Psoas muscle (tissue), 8 donors: Measurements from ENCODE around the gene SEMA3B. TPM values are rescaled to one million over a fixed set of nuclear protein-coding genes. Genes with fewer than 3 reads are reported as not detected.
"Not testable (repeated sequence)": the region's sequence is repeated elsewhere in the genome, so short reads cannot be mapped to it uniquely, and the experiment has no call there.

Experiments
- ATAC-seq, 4 donors: fragments of 200-7000 bp; cut with Tn5 transposase; one replicate each; pipeline ENCODE4 v1.9.1; 2020; ENCODE audit warnings: moderate library complexity in 3 of 4, mild to moderate bottlenecking in 2 of 4
- DNase-seq, 2 donors: peaks; one replicate each; pipeline ENCODE4 v3.0.0-alpha.2; 2020
- H3K27ac ChIP-seq: fragments of 200-600 bp; one replicate; pipeline ENCODE4 v1.8.0; 2022
- H3K27me3 ChIP-seq, 3 donors: fragments of 200-600 bp in 1 of 3; one replicate each; pipeline versions ENCODE4 v1.6.1 to v1.8.0; 2013 to 2022; ENCODE audit warnings: low read length in 2 of 3, mild to moderate bottlenecking in 2 of 3, moderate library complexity in 1 of 3; ENCODE audit not compliant: insufficient read depth in 3 of 3
- H3K36me3 ChIP-seq, 2 donors: fragments of 200-600 bp in 1 of 2; one replicate each; pipeline versions ENCODE4 v1.6.1 to v1.8.0; 2013 to 2022; ENCODE audit warnings: low read depth in 1 of 2, mild to moderate bottlenecking in 1 of 2, moderate library complexity in 1 of 2; ENCODE audit not compliant: insufficient read depth in 1 of 2
- H3K4me1 ChIP-seq: fragments of 200-600 bp; one replicate; pipeline ENCODE4 v1.8.0; 2022
- H3K4me3 ChIP-seq: fragments of 200-600 bp; one replicate; pipeline ENCODE4 v1.8.0; 2022; ENCODE audit warnings: mild to moderate bottlenecking
- H3K9me3 ChIP-seq: fragments of 200-600 bp; one replicate; pipeline ENCODE4 v1.8.0; 2022
- CTCF ChIP-seq: fragments of 200-600 bp; IDR thresholded peaks from one replicate; pipeline ENCODE4 v1.8.0; 2022; ENCODE audit warnings: antibody characterized with exemption
- WGBS, 3 donors: extraction: QIAGEN DNeasy Blood & Tissue Kit; methylation state at CpG; one replicate each; pipeline versions ENCODE4 v1.1.6 to v1.1.7; 2013; 5-methylcytosine and 5-hydroxymethylcytosine counted together
- intact Hi-C, 2 donors: fragments of 100-400 bp; cut with DNase I; formaldehyde crosslinking; loops; one replicate each; pipeline versions ENCODE4 v1.11.0 to v1.14.2; 2022
- polyA plus RNA-seq, 3 donors: library from polyadenylated mRNA; stranded (reverse); fragments of 200-250 nt; gene quantifications; one replicate each; pipeline ENCODE4 v1.2.3, GENCODE V29; 2013
- total RNA-seq, 4 donors: library from RNA; stranded (reverse); fragmentation: NEBNext Ultra II Directional in 2 of 4; extraction: Animal tissue kit (Norgen Biotek cat#: 25700) in 2 of 4; gene quantifications; one replicate each; pipeline versions ENCODE4 v1.2.1 to v1.2.4, GENCODE V29; 2021 to 2023
- donor health status: healthy with polysubstance abuse.
- donor health status: DM: no; HTN: no; CAD: no; lungs with moderate emphysema.
- donor health status: Bipolar disorder and iron deficiency.
- donor health status: healthy.
- donor health status: DM: yes; HTN: yes; CAD: no.
- donor health status: DM: no; HTN: no; CAD: no.
- donor health status: DM: no; HTN: no; CAD: no.
- donor health status: DM: yes; HTN: yes; CAD: no.

SEMA3B gene
- total and polyA plus RNA-seq, 7 donors: 2.1 to 6.8 (median 3.4) TPM

GRCh38 chr3:50303013-50303815, 34.3 kb downstream of the SEMA3B start, which contains the start of gene HYAL1:
Gene HYAL1, minus strand, starts transcription at chr3:50303574. Its CDS starts 618 bp downstream, at chr3:50302956.
- Histone ChIP-seq H3K4me3 (peak within 1 kb of the TSS; percentile 76), H3K27ac (peak within 1 kb of the TSS; percentile 88), H3K27me3 (no peaks in the 10 kb centered on the region), H3K9me3 (no peaks in the 10 kb centered on the region), H3K4me1 (peaks cover 26% of the 10 kb centered on the region), H3K36me3 (no peaks in the 10 kb centered on the region)
- 29 to 48% (median 45%) methylated on average over 13 to 14 of the region's 14 CpGs for WGBS, 3 donors
- peak in 2 of 4 donors; percentile 18 to 29 for ATAC-seq
- DNase-seq: peak; percentile 77 to 87
- intact Hi-C loops: no loop called here
- peak; percentile 25 for TF ChIP-seq CTCF

DNA sequence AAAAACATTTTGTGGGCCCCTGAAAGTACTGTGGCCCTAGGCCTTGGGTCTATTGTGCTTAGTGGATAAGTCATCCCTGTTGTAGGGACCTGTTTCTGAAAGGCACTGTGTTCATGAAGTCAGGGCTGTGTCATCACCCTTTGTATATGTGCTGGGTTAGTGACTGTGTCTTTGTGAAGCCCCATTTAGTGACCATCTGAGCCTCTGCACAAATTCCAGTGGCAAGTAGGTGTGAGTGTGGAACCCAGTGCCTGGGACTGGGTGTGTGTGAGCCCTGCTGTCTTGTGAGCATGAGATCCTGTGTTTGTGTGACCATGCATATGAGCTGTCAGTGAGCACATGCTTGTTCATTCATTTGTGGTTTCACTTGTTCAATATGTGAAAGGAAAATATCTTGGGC, 35.7 kb downstream of the SEMA3B start:
- Histone ChIP-seq H3K27ac (no peak overlapping the region), H3K27me3 (no peaks in the 10 kb centered on the region), H3K36me3 (peaks cover 0 to 6% of the 10 kb centered on the region in 2 donors), H3K4me1 (peaks cover 19% of the 10 kb centered on the region), H3K9me3 (no peaks in the 10 kb centered on the region), H3K4me3 (no peak overlapping the region)
- no peak for TF ChIP-seq CTCF
- DNase-seq (no peak), ATAC-seq (no peak)
- intact Hi-C loops: no loop called here

DNA sequence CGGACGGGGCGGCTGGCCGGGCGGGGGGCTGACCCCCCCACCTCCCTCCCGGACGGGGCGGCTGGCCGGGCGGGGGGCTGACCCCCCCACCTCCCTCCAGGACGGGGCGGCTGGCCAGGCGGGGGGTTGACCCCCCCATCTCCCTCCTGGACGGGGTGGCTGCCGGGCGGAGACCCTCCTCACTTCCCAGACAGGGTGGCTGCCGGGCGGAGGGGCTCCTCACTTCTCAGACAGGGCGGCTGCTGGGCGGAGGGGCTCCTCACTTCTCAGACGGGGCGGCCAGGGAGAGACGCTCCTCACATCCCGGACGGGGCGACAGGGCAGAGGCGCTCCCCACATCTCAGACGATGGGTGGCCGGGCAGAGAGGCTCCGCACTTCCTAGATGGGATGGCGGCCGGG, 43.1 kb downstream of the SEMA3B start:
- Histone ChIP-seq H3K4me1 (peaks cover 13% of the 10 kb centered on the region), H3K36me3 (peaks cover 0 to 20% of the 10 kb centered on the region in 2 donors)
- intact Hi-C loops, DNase-seq, ATAC-seq, H3K27me3 ChIP-seq, H3K27ac ChIP-seq, H3K9me3 ChIP-seq, H3K4me3 ChIP-seq: not testable (repeated sequence)
- WGBS, 3 donors: 86 to 93% (median 90%) methylated on average over 12 to 32 of the region's 32 CpGs

- ATAC-seq (peak; percentile 29 to 82 (median 62)), DNase-seq (no peak)
- Histone ChIP-seq H3K27me3 (no peaks in the 10 kb centered on the region), H3K9me3 (no peaks in the 10 kb centered on the region), H3K27ac (peak overlapping the region; percentile 41), H3K4me3 (no peak overlapping the region), H3K36me3 (peaks cover 0 to 39% of the 10 kb centered on the region in 2 donors), H3K4me1 (peaks cover 36% of the 10 kb centered on the region)
- WGBS, 3 donors: 26 to 39% (median 34%) methylated on average over 3 of the region's 3 CpGs
- TF ChIP-seq CTCF: no peak
- intact Hi-C loops: no loop called here
These were observed 45.4 kb downstream of the SEMA3B start for GRCh38 chr3:50314342-50314741.

- no peak overlapping the region for H3K4me3 ChIP-seq
- intact Hi-C loops: no loop called here
- H3K27ac ChIP-seq: peak overlapping the region; percentile 41
- no peaks in the 10 kb centered on the region for H3K27me3 ChIP-seq
- 97 to 100% (median 98%) methylated on average over 4 of the region's 4 CpGs for WGBS, 3 donors
- H3K4me1 ChIP-seq: peaks cover 40% of the 10 kb centered on the region
- no peak for TF ChIP-seq CTCF
- H3K9me3 ChIP-seq: no peaks in the 10 kb centered on the region
- peaks cover 0 to 42% of the 10 kb centered on the region in 2 donors for H3K36me3 ChIP-seq
- no peak for DNase-seq
- peak in 1 of 4 donors; percentile 11 for ATAC-seq
These were observed 45.9 kb downstream of the SEMA3B start for GRCh38 chr3:50314816-50315215.
